Ovary (tissue), 9 donors: ENCODE results near the gene URB2. TPM values are rescaled to one million over a fixed set of nuclear protein-coding genes. Genes with fewer than 3 reads are reported as not detected.
"Not testable (repeated sequence)": the region's sequence is repeated elsewhere in the genome, so short reads cannot be mapped to it uniquely, and the experiment has no call there.

Source experiments
- DNase-seq, 5 donors: peaks; one replicate each; pipeline ENCODE4 v3.0.0-alpha.2; 2019 to 2020
- H3K27ac ChIP-seq, 2 donors: fragments of 200-600 bp; one replicate each; pipeline versions ENCODE4 v1.5.1 to v1.8.0; 2019 to 2022
- H3K27me3 ChIP-seq: fragments of 200-600 bp; one replicate; pipeline ENCODE4 v1.8.0; 2022
- H3K36me3 ChIP-seq: fragments of 200-600 bp; sonication (generic); one replicate; pipeline ENCODE4 v1.5.1; 2019
- H3K4me1 ChIP-seq: one replicate; pipeline ENCODE4 v1.8.1; 2013; ENCODE audit warnings: mild to moderate bottlenecking, moderate library complexity; ENCODE audit not compliant: insufficient read depth
- H3K4me3 ChIP-seq: fragments of 200-600 bp; sonication (generic); one replicate; pipeline ENCODE4 v1.5.1; 2017
- H3K9me3 ChIP-seq, 2 donors: fragments of 200-600 bp in 1 of 2; sonication (generic) in 1 of 2; one replicate each; pipeline versions ENCODE4 v1.5.1 to v1.8.1; 2013 to 2019; ENCODE audit warnings: mild to moderate bottlenecking in 1 of 2, moderate library complexity in 1 of 2
- EP300 ChIP-seq: sonication (generic); formaldehyde crosslinking; IDR thresholded peaks from one replicate; pipeline ENCODE4 v1.6.1; 2017; ENCODE audit warnings: antibody characterized with exemption
- POLR2A ChIP-seq: fragments of 450-650 bp; IDR thresholded peaks from one replicate; pipeline ENCODE4 v1.6.1; 2017; ENCODE audit warnings: antibody characterized with exemption, mild to moderate bottlenecking, moderate library complexity
- WGBS, 3 donors: extraction: QIAGEN DNeasy Blood & Tissue Kit in 1 of 3; methylation state at CpG; one replicate each; pipeline versions ENCODE4 v1.1.5 to v1.1.7; 2013 to 2017; 5-methylcytosine and 5-hydroxymethylcytosine counted together
- intact Hi-C, 4 donors: fragments of 100-400 bp; cut with DNase I; formaldehyde crosslinking; loops; one replicate each; pipeline versions ENCODE4 v1.11.0 to v1.15.1; 2022 to 2023
- polyA plus RNA-seq, 2 donors: library from polyadenylated mRNA; stranded (reverse); fragments of 200-250 nt in 1 of 2; fragments of 350-450 nt in 1 of 2; fragmentation: Illumina TruSeq in 1 of 2; extraction: RNeasy Lipid Tissue Mini Kit (QIAGEN cat#74804) in 1 of 2; gene quantifications; one replicate each; pipeline ENCODE4 v1.2.3, GENCODE V29; 2013 to 2014
- total RNA-seq, 7 donors: library from RNA; depleted of rRNA in 2 of 7; stranded (reverse); fragments of >200 nt in 2 of 7; fragmentation: NEBNext Ultra II Directional in 3 of 7; extraction: Animal tissue kit (Norgen Biotek cat#: 25700) in 3 of 7; gene quantifications; one replicate each; pipeline versions ENCODE4 v1.1.0 to v1.2.4, GENCODE V29; 2016 to 2023
- TF ChIP-seq, protein P1 (sequence below), 3 donors: fragments of 450-650 bp in 2 of 3; fragments of 200-600 bp in 1 of 3; IDR thresholded peaks; one replicate each; pipeline versions ENCODE4 v1.5.1 to v1.8.0; 2016 to 2022; ENCODE audit warnings: antibody characterized with exemption in 3 of 3, mild to moderate bottlenecking in 1 of 3
- donor health status: DM: no; HTN: no; CAD: no; lungs with moderate emphysema.
- donor health status: DM: no; HTN: no; CAD: no.
- donor health status: Bipolar disorder and iron deficiency.
- donor health status: DM: yes; HTN: yes; CAD: no.
- donor health status: DM: no; HTN: no; CAD: no.
- donor health status: DM: yes; HTN: yes; CAD: no.

URB2 gene
- total and polyA plus RNA-seq, 9 donors: 2.2 to 16.7 (median 8.0) TPM

DNA sequence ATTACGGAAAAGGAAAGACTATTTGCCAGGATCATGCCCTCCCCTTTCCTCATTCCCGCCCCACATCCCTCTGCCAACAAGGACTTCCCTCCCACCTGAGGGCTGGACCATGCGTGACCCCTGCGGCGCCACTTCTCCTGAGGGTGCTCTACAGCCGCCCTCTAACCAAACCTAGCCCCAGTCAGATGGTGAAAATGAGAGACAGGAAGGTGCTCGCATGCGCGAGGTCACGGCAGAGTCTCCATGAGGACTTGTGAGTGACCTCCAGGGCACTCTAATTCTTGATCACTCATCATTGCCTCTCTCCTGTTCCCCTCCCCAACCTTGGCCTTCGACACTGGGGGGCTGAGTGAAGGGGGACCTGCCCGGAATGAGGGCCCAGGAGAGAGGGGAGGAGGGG, 32.2 kb upstream of the URB2 start:
- peaks cover 2% of the 10 kb centered on the region for H3K4me1 ChIP-seq
- TF ChIP-seq POLR2A (no peak), EP300 (no peak)
- TF ChIP-seq, protein P1, sequence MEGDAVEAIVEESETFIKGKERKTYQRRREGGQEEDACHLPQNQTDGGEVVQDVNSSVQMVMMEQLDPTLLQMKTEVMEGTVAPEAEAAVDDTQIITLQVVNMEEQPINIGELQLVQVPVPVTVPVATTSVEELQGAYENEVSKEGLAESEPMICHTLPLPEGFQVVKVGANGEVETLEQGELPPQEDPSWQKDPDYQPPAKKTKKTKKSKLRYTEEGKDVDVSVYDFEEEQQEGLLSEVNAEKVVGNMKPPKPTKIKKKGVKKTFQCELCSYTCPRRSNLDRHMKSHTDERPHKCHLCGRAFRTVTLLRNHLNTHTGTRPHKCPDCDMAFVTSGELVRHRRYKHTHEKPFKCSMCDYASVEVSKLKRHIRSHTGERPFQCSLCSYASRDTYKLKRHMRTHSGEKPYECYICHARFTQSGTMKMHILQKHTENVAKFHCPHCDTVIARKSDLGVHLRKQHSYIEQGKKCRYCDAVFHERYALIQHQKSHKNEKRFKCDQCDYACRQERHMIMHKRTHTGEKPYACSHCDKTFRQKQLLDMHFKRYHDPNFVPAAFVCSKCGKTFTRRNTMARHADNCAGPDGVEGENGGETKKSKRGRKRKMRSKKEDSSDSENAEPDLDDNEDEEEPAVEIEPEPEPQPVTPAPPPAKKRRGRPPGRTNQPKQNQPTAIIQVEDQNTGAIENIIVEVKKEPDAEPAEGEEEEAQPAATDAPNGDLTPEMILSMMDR (IDR thresholded peaks at IDR 0.05): no peak
- H3K36me3 ChIP-seq: no peaks in the 10 kb centered on the region
- H3K27ac ChIP-seq: no peak overlapping the region
- 81 to 92% (median 88%) methylated on average over 12 of the region's 12 CpGs for WGBS, 3 donors
- H3K9me3 ChIP-seq: no peaks in the 10 kb centered on the region
- DNase-seq: no peak
- intact Hi-C loops: no loop called here
- H3K4me3 ChIP-seq: no peak overlapping the region
- no peaks in the 10 kb centered on the region for H3K27me3 ChIP-seq

DNA sequence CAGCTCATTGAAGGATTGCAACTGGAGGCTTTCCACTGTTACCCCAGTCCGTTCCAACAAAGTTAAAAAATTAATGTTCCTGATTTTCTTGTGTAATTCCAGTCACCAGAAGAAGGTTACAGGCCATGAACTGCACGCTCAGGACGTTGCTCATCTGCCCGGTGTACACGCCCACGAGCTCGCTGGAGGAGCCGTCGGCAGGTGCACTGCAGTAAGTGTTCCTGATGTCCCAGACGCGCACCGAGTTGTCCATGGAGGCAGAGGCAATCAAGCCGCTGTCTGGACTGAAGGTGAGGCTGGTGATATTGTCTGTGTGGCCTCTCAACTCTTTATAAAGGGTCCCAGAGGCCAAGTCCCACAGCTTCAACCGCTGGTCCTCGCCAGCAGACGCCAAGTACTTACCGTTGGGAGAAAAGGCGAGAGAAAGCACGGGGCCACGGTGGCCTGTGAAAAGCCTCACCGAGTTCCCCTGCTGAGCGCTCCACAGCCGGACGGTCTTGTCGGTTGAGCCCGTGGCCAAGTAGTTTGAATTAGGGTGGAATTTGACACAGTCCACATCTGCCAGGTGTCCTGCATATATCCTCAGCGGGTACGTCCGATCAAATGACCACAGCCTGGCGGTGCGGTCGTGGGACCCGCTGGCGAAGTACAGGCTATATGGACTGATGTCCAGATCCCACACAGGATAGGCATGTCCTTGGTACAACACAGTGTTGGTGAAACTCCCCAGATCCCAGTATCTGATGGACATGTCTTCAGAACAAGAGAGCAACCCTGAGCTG, 31.6 kb upstream of the URB2 start:
- no peak for TF ChIP-seq POLR2A
- TF ChIP-seq EP300: no peak
- TF ChIP-seq, protein P1 (IDR thresholded peaks at IDR 0.05): no peak
- Histone ChIP-seq H3K4me3 (no peak overlapping the region), H3K4me1 (peaks cover 2% of the 10 kb centered on the region), H3K27ac (no peak overlapping the region), H3K36me3 (no peaks in the 10 kb centered on the region), H3K27me3 (no peaks in the 10 kb centered on the region), H3K9me3 (no peaks in the 10 kb centered on the region)
- WGBS, 3 donors: 93 to 95% (median 94%) methylated on average over 34 of the region's 34 CpGs
- intact Hi-C loops: no loop called here
- no peak for DNase-seq

DNA sequence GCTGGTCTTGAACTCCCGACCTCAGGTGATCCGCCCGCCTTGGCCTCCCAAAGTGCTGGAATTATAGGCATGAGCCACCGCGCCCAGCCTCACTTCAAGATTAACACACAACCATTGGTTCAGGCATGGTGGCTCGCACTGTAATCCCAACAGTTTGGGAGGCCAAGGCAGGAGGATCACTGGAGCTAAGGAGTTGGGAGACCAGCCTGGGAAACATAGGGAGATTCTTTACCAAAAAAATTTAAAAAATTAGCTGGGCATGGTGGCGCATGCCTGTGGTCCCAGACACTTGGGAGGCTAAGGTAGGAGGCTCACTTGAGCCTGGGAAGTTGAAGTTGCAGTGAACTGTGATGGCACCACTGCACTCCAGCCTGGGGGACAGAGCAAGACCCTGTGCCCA, 30.2 kb upstream of the URB2 start:
- H3K36me3 ChIP-seq, intact Hi-C loops, H3K27me3 ChIP-seq, DNase-seq, H3K9me3 ChIP-seq, H3K27ac ChIP-seq, H3K4me3 ChIP-seq, H3K4me1 ChIP-seq: not testable (repeated sequence)
- WGBS, 3 donors: 97 to 99% (median 97%) methylated on average over 7 of the region's 7 CpGs

GRCh38 chr1:229596925-229597699, 28.9 kb upstream of the URB2 start:
- Histone ChIP-seq H3K4me1 (peaks cover 2% of the 10 kb centered on the region), H3K36me3 (no peaks in the 10 kb centered on the region)
- intact Hi-C loops: no loop called here

More at GRCh38 chr1:229596925-229597699, 28.9 kb upstream of the URB2 start:
- Histone ChIP-seq H3K9me3 (no peaks in the 10 kb centered on the region), H3K27me3 (no peaks in the 10 kb centered on the region), H3K4me3 (no peak overlapping the region), H3K27ac (no peak overlapping the region)
- WGBS, 3 donors: 60 to 76% (median 65%) methylated on average over 7 of the region's 7 CpGs
- TF ChIP-seq POLR2A (no peak), EP300 (no peak)
- TF ChIP-seq, protein P1 (IDR thresholded peaks at IDR 0.05): no peak
- no peak for DNase-seq
